HG03196 (cell line): ENCODE results near the gene FAM184B.
A peak's percentile ranks its signal among the peaks of the same experiment; 100 is the strongest.
"Not testable (repeated sequence)": the region's sequence is repeated elsewhere in the genome, so short reads cannot be mapped to it uniquely, and the experiment has no call there.

Experiments used
- ATAC-seq: cut with Tn5 transposase; IDR thresholded peaks from one replicate; pipeline ENCODE4 v1.9.1; 2021; ENCODE audit not compliant: unreplicated experiment

FAM184B gene

GRCh38 chr4:17690135-17690534, 91.3 kb downstream of the FAM184B start:
- ATAC-seq, result no peak

- ATAC-seq, result no peak
Observed at GRCh38 chr4:17688011-17688441, 93.4 kb downstream of the FAM184B start.

- no peak for ATAC-seq
Observed at GRCh38 chr4:17687237-17687857, 94.1 kb downstream of the FAM184B start.

- ATAC-seq, result not testable (repeated sequence)
Observed at GRCh38 chr4:17684648-17685047, 96.8 kb downstream of the FAM184B start.

GRCh38 chr4:17682222-17682566, 99.2 kb downstream of the FAM184B start:
- no peak for ATAC-seq

GRCh38 chr4:17681281-17682221, 99.9 kb downstream of the FAM184B start:
- no peak for ATAC-seq

GRCh38 chr4:17680559-17681280, 100.7 kb downstream of the FAM184B start:
- ATAC-seq, result no peak

- no peak for ATAC-seq
Observed at GRCh38 chr4:17670423-17670822, 111.0 kb downstream of the FAM184B start.

GRCh38 chr4:17667653-17668201, 113.7 kb downstream of the FAM184B start:
- ATAC-seq, result no peak

- ATAC-seq, result no peak
Observed at GRCh38 chr4:17667253-17667652, 114.2 kb downstream of the FAM184B start.

GRCh38 chr4:17665852-17666251, 115.6 kb downstream of the FAM184B start:
- no peak for ATAC-seq

- ATAC-seq, result peak; percentile 33
Observed at GRCh38 chr4:17665346-17665745, 116.1 kb downstream of the FAM184B start.

- peak; percentile 97 for ATAC-seq
Observed at GRCh38 chr4:17664755-17665154, 116.7 kb downstream of the FAM184B start.

GRCh38 chr4:17662694-17663093, 118.7 kb downstream of the FAM184B start:
- ATAC-seq, result no peak

GRCh38 chr4:17659196-17659595, 122.2 kb downstream of the FAM184B start:
- not testable (repeated sequence) for ATAC-seq

GRCh38 chr4:17657849-17658248, 123.6 kb downstream of the FAM184B start:
- ATAC-seq, result no peak

- ATAC-seq, result no peak
Observed at GRCh38 chr4:17657090-17657489, 124.3 kb downstream of the FAM184B start.

GRCh38 chr4:17654701-17655100, 126.7 kb downstream of the FAM184B start:
- ATAC-seq, result no peak

GRCh38 chr4:17650406-17650805, 131.0 kb downstream of the FAM184B start:
- no peak for ATAC-seq

GRCh38 chr4:17647927-17648326, 133.5 kb downstream of the FAM184B start:
- ATAC-seq, result no peak

GRCh38 chr4:17647176-17647806, 134.1 kb downstream of the FAM184B start:
- ATAC-seq, result no peak
